ENCODE data around the gene QKI. TPM values are rescaled to one million over a fixed set of nuclear protein-coding genes. Genes with fewer than 3 reads are reported as not detected.

Gene QKI
- total and polyA plus RNA-seq, 10 of the 15 experiments (the other 5 are each of a cell fraction or from before 2014, with no cell fraction given): 4.7 to 72.5 (median 38.9) TPM

DNA sequence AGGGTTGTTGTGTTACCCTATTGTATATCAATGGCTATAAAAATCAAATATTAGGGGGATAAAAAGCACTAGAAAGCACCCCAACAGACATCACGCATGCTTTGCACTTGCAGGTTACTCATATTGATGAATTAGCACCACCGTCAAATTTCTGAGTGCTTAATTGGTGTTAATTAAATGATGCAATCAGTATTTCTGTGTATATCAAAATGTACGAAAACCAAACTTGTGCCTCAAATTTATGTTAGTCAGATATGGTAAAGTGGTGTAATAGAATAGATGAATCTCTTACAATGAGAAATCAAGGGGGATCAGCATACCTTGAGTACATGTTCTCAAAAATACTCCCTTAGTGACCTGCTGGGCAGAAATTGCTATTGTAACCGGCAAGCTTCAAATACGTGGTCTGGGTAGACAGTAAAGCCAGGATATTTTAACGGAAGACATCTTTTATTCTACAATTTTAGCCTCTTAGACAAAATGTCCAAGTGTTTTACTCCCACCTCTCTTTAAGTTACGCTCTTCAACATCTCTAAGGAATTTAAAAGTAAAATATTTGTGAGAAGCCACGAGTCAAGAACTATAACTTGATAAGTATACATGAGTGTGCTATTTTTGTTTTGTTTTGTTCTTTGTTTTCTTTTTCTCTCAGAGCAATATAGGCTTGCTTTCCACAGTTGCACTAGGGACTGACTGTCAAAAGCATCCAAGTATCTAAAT, 166.0 kb downstream of the QKI start:
- no peak overlapping the region for H3K9ac ChIP-seq (ENCODE audit: control insufficient read depth, insufficient read depth, low read length)
- no peaks in the 10 kb centered on the region for H3K9me3 ChIP-seq (replicated peaks; ENCODE audit: control insufficient read depth, insufficient read depth, low read length)
- RAD21 ChIA-PET (ENCODE audit: unreplicated experiment): no interaction called here
- FAIRE-seq (no peak), DNase-seq (ENCODE audit: low read depth, low spot score) (no peak), ATAC-seq (no peak)
- no TSS peak for BruUV-seq (replicated peaks)
- no peak overlapping the region for H3K4me2 ChIP-seq (ENCODE audit: control insufficient read depth, insufficient read depth)
- H3K79me2 ChIP-seq (ENCODE audit: control insufficient read depth, insufficient read depth, low read length): no peaks in the 10 kb centered on the region
- in situ Hi-C loops (cut with MboI) (no loop called here), intact Hi-C loops (cut with micrococcal nuclease; ENCODE audit: unreplicated experiment) (no loop called here)
- 84% methylated on average over 8 of the region's 8 CpGs for WGBS (ENCODE audit: insufficient coverage, insufficient replicate concordance, low lambda C conversion rate, missing lambda C conversion rate)
- H2AFZ ChIP-seq (ENCODE audit: control insufficient read depth, low read depth, low read length): no peak overlapping the region
- POLR2A ChIA-PET: no interaction called here
- no peak overlapping the region for H3K4me3 ChIP-seq
- no peak overlapping the region for H3K27ac ChIP-seq (ENCODE audit: control insufficient read depth, insufficient read depth)
- no peaks in the 10 kb centered on the region for H3K4me1 ChIP-seq (ENCODE audit: control insufficient read depth, insufficient read depth, low read length)
- no peak for TF ChIP-seq SUZ12 (IDR thresholded peaks at IDR 0.05; ENCODE audit: unreplicated experiment)
- TF ChIP-seq, protein P1, sequence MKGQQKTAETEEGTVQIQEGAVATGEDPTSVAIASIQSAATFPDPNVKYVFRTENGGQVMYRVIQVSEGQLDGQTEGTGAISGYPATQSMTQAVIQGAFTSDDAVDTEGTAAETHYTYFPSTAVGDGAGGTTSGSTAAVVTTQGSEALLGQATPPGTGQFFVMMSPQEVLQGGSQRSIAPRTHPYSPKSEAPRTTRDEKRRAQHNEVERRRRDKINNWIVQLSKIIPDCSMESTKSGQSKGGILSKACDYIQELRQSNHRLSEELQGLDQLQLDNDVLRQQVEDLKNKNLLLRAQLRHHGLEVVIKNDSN (IDR thresholded peaks at IDR 0.05; ENCODE audit: borderline replicate concordance, extremely low read length, insufficient read depth, low read depth, low read length): no peak
- TF ChIP-seq, protein P2, sequence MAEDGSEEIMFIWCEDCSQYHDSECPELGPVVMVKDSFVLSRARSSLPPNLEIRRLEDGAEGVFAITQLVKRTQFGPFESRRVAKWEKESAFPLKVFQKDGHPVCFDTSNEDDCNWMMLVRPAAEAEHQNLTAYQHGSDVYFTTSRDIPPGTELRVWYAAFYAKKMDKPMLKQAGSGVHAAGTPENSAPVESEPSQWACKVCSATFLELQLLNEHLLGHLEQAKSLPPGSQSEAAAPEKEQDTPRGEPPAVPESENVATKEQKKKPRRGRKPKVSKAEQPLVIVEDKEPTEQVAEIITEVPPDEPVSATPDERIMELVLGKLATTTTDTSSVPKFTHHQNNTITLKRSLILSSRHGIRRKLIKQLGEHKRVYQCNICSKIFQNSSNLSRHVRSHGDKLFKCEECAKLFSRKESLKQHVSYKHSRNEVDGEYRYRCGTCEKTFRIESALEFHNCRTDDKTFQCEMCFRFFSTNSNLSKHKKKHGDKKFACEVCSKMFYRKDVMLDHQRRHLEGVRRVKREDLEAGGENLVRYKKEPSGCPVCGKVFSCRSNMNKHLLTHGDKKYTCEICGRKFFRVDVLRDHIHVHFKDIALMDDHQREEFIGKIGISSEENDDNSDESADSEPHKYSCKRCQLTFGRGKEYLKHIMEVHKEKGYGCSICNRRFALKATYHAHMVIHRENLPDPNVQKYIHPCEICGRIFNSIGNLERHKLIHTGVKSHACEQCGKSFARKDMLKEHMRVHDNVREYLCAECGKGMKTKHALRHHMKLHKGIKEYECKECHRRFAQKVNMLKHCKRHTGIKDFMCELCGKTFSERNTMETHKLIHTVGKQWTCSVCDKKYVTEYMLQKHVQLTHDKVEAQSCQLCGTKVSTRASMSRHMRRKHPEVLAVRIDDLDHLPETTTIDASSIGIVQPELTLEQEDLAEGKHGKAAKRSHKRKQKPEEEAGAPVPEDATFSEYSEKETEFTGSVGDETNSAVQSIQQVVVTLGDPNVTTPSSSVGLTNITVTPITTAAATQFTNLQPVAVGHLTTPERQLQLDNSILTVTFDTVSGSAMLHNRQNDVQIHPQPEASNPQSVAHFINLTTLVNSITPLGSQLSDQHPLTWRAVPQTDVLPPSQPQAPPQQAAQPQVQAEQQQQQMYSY (CRISPR knock-in tag; IDR thresholded peaks at IDR 0.05): no peak
- TF ChIP-seq IKZF2 (IDR thresholded peaks at IDR 0.05): no peak
- H3K36me3 ChIP-seq (ENCODE audit: control insufficient read depth in 2 of 2, insufficient read depth in 2 of 2, low read length in 1 of 2): no peaks in the 10 kb centered on the region
- no peaks in the 10 kb centered on the region for H3K27me3 ChIP-seq (replicated peaks in 1 of 2; ENCODE audit: control insufficient read depth in 2 of 2, insufficient read depth in 2 of 2, low read length in 1 of 2)
- CTCF ChIA-PET: no interaction called here
- H4K20me1 ChIP-seq (ENCODE audit: control insufficient read depth, insufficient read depth): no peaks in the 10 kb centered on the region
- SMC1A ChIA-PET (ENCODE audit: uncharacterized antibody, unreplicated experiment): no interaction called here
